Rectal smooth muscle tissue (tissue), 1 donor: ENCODE data around the gene SLC17A9.

Source experiments
- H3K27ac ChIP-seq: one replicate; pipeline ENCODE4 v1.7.0; 2013; ENCODE audit warnings: low read depth, low read length, inconsistent platforms
- H3K27me3 ChIP-seq: one replicate; pipeline ENCODE4 v1.7.0; 2013; ENCODE audit warnings: low read length; ENCODE audit not compliant: control insufficient read depth, insufficient read depth
- H3K36me3 ChIP-seq: one replicate; pipeline ENCODE4 v1.7.0; 2013; ENCODE audit warnings: low read length; ENCODE audit not compliant: control insufficient read depth, insufficient read depth
- H3K4me1 ChIP-seq: one replicate; pipeline ENCODE4 v1.7.0; 2013; ENCODE audit warnings: low read length; ENCODE audit not compliant: control insufficient read depth, insufficient read depth
- H3K4me3 ChIP-seq: one replicate; pipeline ENCODE4 v1.7.0; 2013; ENCODE audit warnings: low read length
- H3K9ac ChIP-seq: one replicate; pipeline ENCODE4 v1.7.0; 2013; ENCODE audit warnings: low read length

The SLC17A9 gene

GRCh38 chr20:62963614-62964397, 11.3 kb downstream of the SLC17A9 start:
- no peaks in the 10 kb centered on the region for H3K27me3 ChIP-seq
- peaks cover 2% of the 10 kb centered on the region for H3K36me3 ChIP-seq
- H3K4me1 ChIP-seq, result no peaks in the 10 kb centered on the region
- no peak overlapping the region for H3K9ac ChIP-seq
- no peak overlapping the region for H3K27ac ChIP-seq
- H3K4me3 ChIP-seq, result no peak overlapping the region

GRCh38 chr20:62964700-62965099, 12.2 kb downstream of the SLC17A9 start:
- Histone ChIP-seq H3K4me3 (no peak overlapping the region), H3K27ac (no peak overlapping the region), H3K9ac (no peak overlapping the region), H3K4me1 (no peaks in the 10 kb centered on the region), H3K36me3 (peaks cover 2% of the 10 kb centered on the region), H3K27me3 (no peaks in the 10 kb centered on the region)

- Histone ChIP-seq H3K36me3 (peaks cover 2% of the 10 kb centered on the region), H3K4me3 (no peak overlapping the region), H3K27me3 (peaks cover 4% of the 10 kb centered on the region), H3K4me1 (no peaks in the 10 kb centered on the region), H3K27ac (no peak overlapping the region), H3K9ac (no peak overlapping the region)
Observed at GRCh38 chr20:62965363-62965771, 12.9 kb downstream of the SLC17A9 start.

- Histone ChIP-seq H3K27ac (no peak overlapping the region), H3K4me1 (no peaks in the 10 kb centered on the region), H3K9ac (no peak overlapping the region), H3K27me3 (peaks cover 11% of the 10 kb centered on the region), H3K36me3 (peaks cover 2% of the 10 kb centered on the region), H3K4me3 (no peak overlapping the region)
Observed at GRCh38 chr20:62966212-62967148, 14.0 kb downstream of the SLC17A9 start.

- H3K9ac ChIP-seq, result no peak overlapping the region
- H3K4me1 ChIP-seq, result no peaks in the 10 kb centered on the region
- H3K27me3 ChIP-seq, result peaks cover 11% of the 10 kb centered on the region
- H3K4me3 ChIP-seq, result no peak overlapping the region
- no peak overlapping the region for H3K27ac ChIP-seq
- H3K36me3 ChIP-seq, result peaks cover under 1% of the 10 kb centered on the region
Observed at GRCh38 chr20:62967149-62967501, 14.6 kb downstream of the SLC17A9 start.

GRCh38 chr20:62967628-62968351, 15.3 kb downstream of the SLC17A9 start:
- Histone ChIP-seq H3K27me3 (peaks cover 15% of the 10 kb centered on the region), H3K27ac (no peak overlapping the region), H3K4me1 (no peaks in the 10 kb centered on the region), H3K9ac (no peak overlapping the region), H3K4me3 (no peak overlapping the region), H3K36me3 (no peaks in the 10 kb centered on the region)

- Histone ChIP-seq H3K4me3 (no peak overlapping the region), H3K27ac (no peak overlapping the region), H3K27me3 (peaks cover 21% of the 10 kb centered on the region), H3K9ac (no peak overlapping the region), H3K4me1 (peaks cover 2% of the 10 kb centered on the region), H3K36me3 (no peaks in the 10 kb centered on the region)
Observed at GRCh38 chr20:62968378-62969178, 16.1 kb downstream of the SLC17A9 start.

- no peaks in the 10 kb centered on the region for H3K36me3 ChIP-seq
- H3K27me3 ChIP-seq, result peaks cover 25% of the 10 kb centered on the region
- no peak overlapping the region for H3K4me3 ChIP-seq
- peaks cover 2% of the 10 kb centered on the region for H3K4me1 ChIP-seq
- no peak overlapping the region for H3K9ac ChIP-seq
- no peak overlapping the region for H3K27ac ChIP-seq
Observed at GRCh38 chr20:62969179-62969760, 16.8 kb downstream of the SLC17A9 start.

- Histone ChIP-seq H3K36me3 (no peaks in the 10 kb centered on the region), H3K4me1 (peaks cover 2% of the 10 kb centered on the region), H3K27ac (no peak overlapping the region), H3K4me3 (no peak overlapping the region), H3K27me3 (peaks cover 30% of the 10 kb centered on the region), H3K9ac (no peak overlapping the region)
Observed at GRCh38 chr20:62969939-62970306, 17.4 kb downstream of the SLC17A9 start.

- H3K4me3 ChIP-seq, result no peak overlapping the region
- H3K4me1 ChIP-seq, result peaks cover 2% of the 10 kb centered on the region
- H3K27me3 ChIP-seq, result peaks cover 34% of the 10 kb centered on the region
- no peak overlapping the region for H3K9ac ChIP-seq
- H3K36me3 ChIP-seq, result no peaks in the 10 kb centered on the region
- no peak overlapping the region for H3K27ac ChIP-seq
Observed at GRCh38 chr20:62970307-62971210, 18.1 kb downstream of the SLC17A9 start.
